WTC11 (cell line): ENCODE results near the gene CYP4A22. TPM values are rescaled to one million over a fixed set of nuclear protein-coding genes. Genes with fewer than 3 reads are reported as not detected.
"Not testable (repeated sequence)": the region's sequence is repeated elsewhere in the genome, so short reads cannot be mapped to it uniquely, and the experiment has no call there.

Experiments
- ATAC-seq: fragments of 200-7000 bp; cut with Tn5 transposase; 2 replicates; pipeline ENCODE4 v1.10.0; 2021; ENCODE audit warnings: mild to moderate bottlenecking, moderate library complexity
- CTCF ChIA-PET: fragments of 300-600 bp; sonication (Branson Sonifier 250); formaldehyde crosslinking; loops from one replicate; lab custom pipeline; 2021; ENCODE audit warnings: antibody characterized with exemption; lab: Charles Lee
- POLR2A ChIA-PET: fragments of 350-600 bp; sonication (Branson Sonifier 250); formaldehyde crosslinking; loops from one replicate; lab custom pipeline; 2021; ENCODE audit warnings: antibody characterized with exemption; lab: Charles Lee
- DNase-seq: peaks from one replicate; pipeline ENCODE4 v3.0.0; 2021; ENCODE audit warnings: low spot score
- H3K27ac Mint-ChIP-seq: 2 replicates; pipeline ENCODE4 v1.8.0; 2021; ENCODE audit warnings: mixed read lengths
- H3K27me3 Mint-ChIP-seq: 2 replicates; pipeline ENCODE4 v1.8.0; 2021; ENCODE audit warnings: low read depth, mild to moderate bottlenecking, moderate library complexity, mixed read lengths
- H3K36me3 Mint-ChIP-seq: 2 replicates; pipeline ENCODE4 v1.8.0; 2021; ENCODE audit warnings: mixed read lengths
- H3K4me1 Mint-ChIP-seq: 2 replicates; pipeline ENCODE4 v1.8.0; 2022; ENCODE audit warnings: mixed read lengths
- H3K4me3 Mint-ChIP-seq: 2 replicates; pipeline ENCODE4 v1.8.0; 2021; ENCODE audit warnings: mild to moderate bottlenecking, moderate library complexity, mixed read lengths
- H3K9me3 Mint-ChIP-seq: 2 replicates; pipeline ENCODE4 v1.8.0; 2021; ENCODE audit warnings: mixed read lengths
- CREM ChIP-seq: sonication (generic); formaldehyde crosslinking; IDR thresholded peaks from 2 replicates; pipeline ENCODE4 v1.8.1; 2022; ENCODE audit warnings: mild to moderate bottlenecking, missing genetic modification reagents, moderate library complexity
- ELF4 ChIP-seq: sonication (generic); formaldehyde crosslinking; IDR thresholded peaks from 2 replicates; pipeline ENCODE4 v1.8.1; 2022; ENCODE audit warnings: low read depth, mild to moderate bottlenecking, moderate library complexity, missing genetic modification reagents
- GTF2I ChIP-seq: fragments of 250-450 bp; sonication (Bioruptor Pico); conservative IDR thresholded peaks from 2 replicates; pipeline ENCODE4 v1.4.0; 2021; ENCODE audit warnings: mild to moderate bottlenecking
- NR1H2 ChIP-seq: sonication (generic); formaldehyde crosslinking; IDR thresholded peaks from 2 replicates; pipeline ENCODE4 v1.9.0; 2021; ENCODE audit warnings: mild to moderate bottlenecking, moderate library complexity, missing genetic modification reagents
- NR3C1 ChIP-seq: sonication (generic); formaldehyde crosslinking; conservative IDR thresholded peaks from 2 replicates; pipeline ENCODE4 v1.8.1; 2023; ENCODE audit warnings: low read depth, mild to moderate bottlenecking, missing genetic modification reagents
- ZBTB21 ChIP-seq: sonication (generic); formaldehyde crosslinking; IDR thresholded peaks from 2 replicates; pipeline ENCODE4 v1.8.1; 2023; ENCODE audit warnings: mild to moderate bottlenecking, missing genetic modification reagents, borderline replicate concordance
- ZNF138 ChIP-seq: sonication (generic); formaldehyde crosslinking; conservative IDR thresholded peaks from 2 replicates; pipeline ENCODE4 v1.8.1; 2022; ENCODE audit warnings: mild to moderate bottlenecking, moderate library complexity, missing genetic modification reagents
- ZNF317 ChIP-seq: sonication (generic); formaldehyde crosslinking; IDR thresholded peaks from 2 replicates; pipeline ENCODE4 v1.8.1; 2023; ENCODE audit warnings: low read depth, mild to moderate bottlenecking, moderate library complexity, missing genetic modification reagents, borderline replicate concordance
- total RNA-seq: library from RNA; stranded (reverse); gene quantifications from 3 replicates; pipeline ENCODE4 v1.2.3, GENCODE V29; 2021
- TF ChIP-seq, protein P1 (sequence below): sonication (generic); formaldehyde crosslinking; IDR thresholded peaks from 2 replicates; pipeline ENCODE4 v1.8.1; 2023; ENCODE audit warnings: mild to moderate bottlenecking, moderate library complexity, missing genetic modification reagents
- TF ChIP-seq, protein P2 (sequence below): sonication (generic); formaldehyde crosslinking; IDR thresholded peaks from 2 replicates; pipeline ENCODE4 v1.8.0; 2022; ENCODE audit warnings: mild to moderate bottlenecking, missing genetic modification reagents
- TF ChIP-seq, protein P3 (sequence below): fragments of 250-450 bp; sonication (Bioruptor Pico); conservative IDR thresholded peaks from 2 replicates; pipeline ENCODE4 v1.9.0; 2021; ENCODE audit warnings: mild to moderate bottlenecking
- TF ChIP-seq, protein P4 (sequence below): sonication (generic); formaldehyde crosslinking; conservative IDR thresholded peaks from 2 replicates; pipeline ENCODE4 v1.8.1; 2023; ENCODE audit warnings: mild to moderate bottlenecking, low read depth, missing genetic modification reagents, moderate library complexity
- TF ChIP-seq, protein P5 (sequence below): sonication (generic); formaldehyde crosslinking; IDR thresholded peaks from 2 replicates; pipeline ENCODE4 v1.8.1; 2022; ENCODE audit warnings: mild to moderate bottlenecking, moderate library complexity, missing genetic modification reagents

Gene CYP4A22
- total RNA-seq, 1 experiment from 2014 or later: not detected

DNA sequence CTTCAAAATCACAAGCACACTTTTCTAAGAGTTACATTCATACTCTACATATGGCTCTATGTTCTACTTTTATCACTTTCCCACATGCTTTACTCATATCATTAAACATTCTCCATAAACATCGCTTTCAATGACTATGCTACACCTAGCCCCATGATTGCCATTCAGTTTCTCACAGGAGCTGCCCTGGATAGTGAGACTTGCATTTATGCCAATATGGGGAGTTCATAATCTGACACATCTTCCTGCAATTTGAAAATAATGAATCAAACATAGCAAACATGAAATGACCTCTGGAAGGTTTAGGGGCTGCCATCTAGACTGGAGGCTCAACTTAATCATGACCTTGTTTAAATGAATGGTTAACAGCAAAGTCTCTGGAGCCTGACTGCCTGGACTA lies 9.0 kb upstream of the CYP4A22 start:
- H3K9me3 Mint-ChIP-seq: peaks cover 18% of the 10 kb centered on the region
- ChIA-PET POLR2A (no interaction called here), CTCF (no interaction called here)
- no peak overlapping the region for H3K4me3 Mint-ChIP-seq
- no peak for TF ChIP-seq ZBTB21 (CRISPR knock-in tag)
- TF ChIP-seq, protein P1, sequence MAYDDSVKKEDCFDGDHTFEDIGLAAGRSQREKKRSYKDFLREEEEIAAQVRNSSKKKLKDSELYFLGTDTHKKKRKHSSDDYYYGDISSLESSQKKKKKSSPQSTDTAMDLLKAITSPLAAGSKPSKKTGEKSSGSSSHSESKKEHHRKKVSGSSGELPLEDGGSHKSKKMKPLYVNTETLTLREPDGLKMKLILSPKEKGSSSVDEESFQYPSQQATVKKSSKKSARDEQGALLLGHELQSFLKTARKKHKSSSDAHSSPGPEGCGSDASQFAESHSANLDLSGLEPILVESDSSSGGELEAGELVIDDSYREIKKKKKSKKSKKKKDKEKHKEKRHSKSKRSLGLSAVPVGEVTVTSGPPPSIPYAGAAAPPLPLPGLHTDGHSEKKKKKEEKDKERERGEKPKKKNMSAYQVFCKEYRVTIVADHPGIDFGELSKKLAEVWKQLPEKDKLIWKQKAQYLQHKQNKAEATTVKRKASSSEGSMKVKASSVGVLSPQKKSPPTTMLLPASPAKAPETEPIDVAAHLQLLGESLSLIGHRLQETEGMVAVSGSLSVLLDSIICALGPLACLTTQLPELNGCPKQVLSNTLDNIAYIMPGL (CRISPR knock-in tag): no peak
- peaks cover 73% of the 10 kb centered on the region for H3K27me3 Mint-ChIP-seq
- no peak overlapping the region for H3K27ac Mint-ChIP-seq
- 0 out of 2 replicates have a peak, but pooled peaks cover 7% of the 10 kb centered on the region for H3K36me3 Mint-ChIP-seq
- peaks cover 31% of the 10 kb centered on the region for H3K4me1 Mint-ChIP-seq
- ATAC-seq (no peak), DNase-seq (no peak)

DNA sequence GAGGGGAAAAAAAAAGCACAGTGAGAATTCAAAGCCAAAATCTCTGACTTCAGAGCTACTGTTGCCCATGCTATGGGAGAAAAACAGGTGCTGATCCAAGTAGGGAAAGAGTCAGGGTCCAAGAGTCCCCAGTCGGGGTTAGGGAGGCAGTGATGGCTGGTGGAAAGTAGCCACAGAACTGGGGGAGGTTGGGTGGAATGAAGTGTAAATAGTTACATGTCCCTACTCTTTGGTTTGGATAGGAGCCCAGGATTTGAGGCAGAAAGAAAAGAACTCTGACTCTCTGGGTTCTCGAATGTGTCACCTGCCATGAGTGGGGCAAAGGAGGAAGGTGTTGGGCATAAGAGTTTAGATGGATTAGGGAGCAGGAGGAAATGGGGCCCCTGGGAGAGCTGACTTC lies 8.4 kb upstream of the CYP4A22 start:
- Mint-ChIP-seq H3K9me3 (peaks cover 13% of the 10 kb centered on the region), H3K4me1 (peaks cover 31% of the 10 kb centered on the region), H3K27me3 (peaks cover 75% of the 10 kb centered on the region)
- POLR2A ChIA-PET, ATAC-seq, CTCF ChIA-PET, H3K36me3 Mint-ChIP-seq, H3K27ac Mint-ChIP-seq, DNase-seq, H3K4me3 Mint-ChIP-seq: not testable (repeated sequence)

DNA sequence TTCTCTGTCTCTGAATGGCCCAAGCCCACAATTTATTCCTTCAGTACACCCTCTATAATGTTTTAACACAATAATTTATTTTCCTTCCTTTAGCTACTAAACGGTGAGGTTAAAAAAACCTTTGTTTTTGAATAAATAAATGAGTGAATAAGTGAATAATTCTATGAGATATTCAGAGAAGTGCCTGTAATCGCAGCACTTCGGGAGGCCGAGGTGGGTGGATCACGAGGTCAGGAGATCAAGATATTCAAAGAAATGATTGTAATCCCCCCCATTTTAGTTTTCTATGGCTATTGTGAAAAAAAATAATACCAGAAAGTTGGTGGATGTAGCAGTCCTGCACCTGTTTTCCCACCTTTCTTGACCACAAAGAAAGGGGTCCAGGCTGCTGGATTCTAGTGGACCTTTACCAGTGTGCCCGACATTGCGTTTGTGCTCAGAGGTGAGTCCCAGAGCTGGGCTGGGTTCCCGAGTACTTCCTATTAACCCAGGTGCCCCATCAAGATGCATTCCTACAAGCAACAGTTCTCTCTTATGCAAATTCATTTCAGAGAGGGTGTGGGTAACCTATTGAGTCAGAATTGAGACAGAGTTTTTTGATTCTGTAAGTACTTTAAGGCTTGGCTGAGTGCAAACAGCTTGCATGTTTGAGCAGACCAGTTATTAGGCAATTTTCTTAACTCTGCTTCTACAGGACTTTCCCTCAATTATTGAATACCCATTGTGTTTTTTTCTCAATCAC lies 7.6 kb upstream of the CYP4A22 start:
- POLR2A ChIA-PET, DNase-seq, H3K36me3 Mint-ChIP-seq, H3K4me3 Mint-ChIP-seq: not testable (repeated sequence)
- H3K27me3 Mint-ChIP-seq: peaks cover 78% of the 10 kb centered on the region
- ATAC-seq: peak; percentile 91
- CTCF ChIA-PET: interaction anchor here (0.5 kb wide), 1 partner anchor 210 kb away, joined by 5 read pairs; no protein-coding TSS in a partner anchor
- H3K27ac Mint-ChIP-seq: peak overlapping the region; percentile 32; the same call in 1 of the 2 replicates
- H3K9me3 Mint-ChIP-seq: peaks cover 13% of the 10 kb centered on the region
- peaks cover 31% of the 10 kb centered on the region for H3K4me1 Mint-ChIP-seq

DNA sequence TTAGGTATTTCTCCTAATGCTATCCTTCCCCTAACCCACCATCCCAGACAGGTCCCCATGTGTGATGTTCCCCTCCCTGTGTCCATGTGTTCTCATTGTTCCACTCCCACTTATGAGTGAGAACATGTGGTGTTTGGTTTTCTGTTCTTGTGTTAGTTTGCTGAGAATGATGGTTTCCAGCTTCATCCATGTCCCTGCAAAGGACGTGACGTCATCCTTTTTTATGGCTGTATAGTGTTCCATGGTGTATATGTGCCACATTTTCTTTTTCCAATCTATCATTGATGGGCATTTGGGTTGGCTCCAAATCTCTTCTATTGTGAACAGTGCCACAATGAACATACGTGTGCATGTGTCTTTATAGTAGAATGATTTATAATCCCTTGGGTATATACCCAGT lies 4.6 kb upstream of the CYP4A22 start:
- ATAC-seq, H3K36me3 Mint-ChIP-seq, DNase-seq, H3K4me3 Mint-ChIP-seq, POLR2A ChIA-PET, H3K9me3 Mint-ChIP-seq, H3K27ac Mint-ChIP-seq, CTCF ChIA-PET: not testable (repeated sequence)
- Mint-ChIP-seq H3K4me1 (peaks cover 29% of the 10 kb centered on the region), H3K27me3 (peaks cover 79% of the 10 kb centered on the region)

DNA sequence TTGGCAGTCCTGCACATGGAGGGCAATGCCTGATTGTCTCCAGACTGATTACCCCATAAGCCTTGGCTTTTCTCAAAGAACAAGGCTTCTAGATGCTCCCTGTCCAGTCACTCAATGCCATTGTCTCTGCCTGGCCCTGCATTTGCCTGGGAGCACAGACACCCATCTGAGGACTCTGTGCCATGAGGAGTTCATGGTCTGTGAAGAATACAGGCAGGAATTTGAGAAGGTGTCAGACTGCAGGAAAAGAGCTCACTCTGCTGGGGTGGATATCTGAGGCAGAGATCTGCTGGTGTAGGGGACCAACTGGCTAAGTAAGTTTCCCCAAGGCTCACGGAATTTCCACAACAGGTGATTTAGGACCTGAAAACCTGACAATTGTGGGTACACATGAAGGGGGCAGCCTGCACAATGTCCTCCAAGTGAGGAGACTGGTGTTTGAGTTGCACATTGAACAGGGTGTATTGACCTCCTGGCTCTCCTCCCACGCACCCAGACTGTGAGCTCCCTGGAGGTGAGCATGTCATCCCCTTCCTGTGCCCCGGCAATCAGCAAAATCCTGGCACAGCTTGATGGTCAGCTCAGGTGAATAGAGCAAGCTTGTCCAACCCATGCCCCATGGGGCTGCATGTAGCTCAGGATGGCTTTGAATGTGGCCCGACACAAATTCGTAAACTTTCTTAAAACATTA lies 829 bp downstream of the CYP4A22 start:
- H3K27ac Mint-ChIP-seq: no peak overlapping the region
- peaks cover 64% of the 10 kb centered on the region for H3K27me3 Mint-ChIP-seq
- TF ChIP-seq CREM (CRISPR knock-in tag) (no peak), NR3C1 (CRISPR knock-in tag) (no peak), ZNF138 (CRISPR knock-in tag) (no peak), NR1H2 (no peak), ZNF317 (CRISPR knock-in tag) (no peak), ELF4 (CRISPR knock-in tag) (no peak), GTF2I (no peak)
- TF ChIP-seq, protein P2, sequence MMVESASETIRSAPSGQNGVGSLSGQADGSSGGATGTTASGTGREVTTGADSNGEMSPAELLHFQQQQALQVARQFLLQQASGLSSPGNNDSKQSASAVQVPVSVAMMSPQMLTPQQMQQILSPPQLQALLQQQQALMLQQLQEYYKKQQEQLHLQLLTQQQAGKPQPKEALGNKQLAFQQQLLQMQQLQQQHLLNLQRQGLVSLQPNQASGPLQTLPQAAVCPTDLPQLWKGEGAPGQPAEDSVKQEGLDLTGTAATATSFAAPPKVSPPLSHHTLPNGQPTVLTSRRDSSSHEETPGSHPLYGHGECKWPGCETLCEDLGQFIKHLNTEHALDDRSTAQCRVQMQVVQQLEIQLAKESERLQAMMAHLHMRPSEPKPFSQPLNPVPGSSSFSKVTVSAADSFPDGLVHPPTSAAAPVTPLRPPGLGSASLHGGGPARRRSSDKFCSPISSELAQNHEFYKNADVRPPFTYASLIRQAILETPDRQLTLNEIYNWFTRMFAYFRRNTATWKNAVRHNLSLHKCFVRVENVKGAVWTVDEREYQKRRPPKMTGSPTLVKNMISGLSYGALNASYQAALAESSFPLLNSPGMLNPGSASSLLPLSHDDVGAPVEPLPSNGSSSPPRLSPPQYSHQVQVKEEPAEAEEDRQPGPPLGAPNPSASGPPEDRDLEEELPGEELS (CRISPR knock-in tag): no peak
- TF ChIP-seq, protein P3, sequence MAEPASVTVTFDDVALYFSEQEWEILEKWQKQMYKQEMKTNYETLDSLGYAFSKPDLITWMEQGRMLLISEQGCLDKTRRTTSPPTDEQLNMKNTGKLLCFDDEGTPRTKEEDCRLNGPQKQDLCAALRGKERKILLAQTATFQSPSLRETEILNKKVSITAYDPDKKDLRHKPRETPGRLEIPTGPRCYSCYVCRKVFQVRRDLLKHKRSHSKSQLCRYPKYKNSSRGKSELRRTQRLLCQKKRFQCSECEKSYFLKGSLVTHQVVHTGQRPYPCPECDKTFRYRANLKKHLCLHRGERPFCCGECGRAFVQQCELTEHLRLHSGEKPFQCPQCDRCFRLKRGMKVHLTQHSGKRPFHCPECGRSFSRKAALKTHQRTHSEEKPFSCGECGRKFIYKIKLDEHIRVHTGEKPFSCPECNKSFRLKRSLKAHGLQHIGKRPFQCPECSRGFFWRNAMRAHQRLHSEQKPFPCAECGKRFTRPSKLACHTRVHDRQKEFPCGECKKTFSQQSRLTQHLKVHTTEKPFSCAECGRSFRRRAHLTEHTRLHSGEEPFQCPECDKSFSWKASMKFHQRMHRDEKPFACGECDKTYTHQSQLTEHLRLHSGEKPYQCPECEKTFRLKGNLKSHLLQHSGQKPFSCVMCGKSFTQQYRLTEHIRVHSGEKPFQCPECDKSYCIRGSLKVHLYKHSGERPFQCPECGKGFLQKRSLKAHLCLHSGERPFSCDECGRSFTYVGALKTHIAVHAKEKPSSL: no peak
- TF ChIP-seq, protein P4, sequence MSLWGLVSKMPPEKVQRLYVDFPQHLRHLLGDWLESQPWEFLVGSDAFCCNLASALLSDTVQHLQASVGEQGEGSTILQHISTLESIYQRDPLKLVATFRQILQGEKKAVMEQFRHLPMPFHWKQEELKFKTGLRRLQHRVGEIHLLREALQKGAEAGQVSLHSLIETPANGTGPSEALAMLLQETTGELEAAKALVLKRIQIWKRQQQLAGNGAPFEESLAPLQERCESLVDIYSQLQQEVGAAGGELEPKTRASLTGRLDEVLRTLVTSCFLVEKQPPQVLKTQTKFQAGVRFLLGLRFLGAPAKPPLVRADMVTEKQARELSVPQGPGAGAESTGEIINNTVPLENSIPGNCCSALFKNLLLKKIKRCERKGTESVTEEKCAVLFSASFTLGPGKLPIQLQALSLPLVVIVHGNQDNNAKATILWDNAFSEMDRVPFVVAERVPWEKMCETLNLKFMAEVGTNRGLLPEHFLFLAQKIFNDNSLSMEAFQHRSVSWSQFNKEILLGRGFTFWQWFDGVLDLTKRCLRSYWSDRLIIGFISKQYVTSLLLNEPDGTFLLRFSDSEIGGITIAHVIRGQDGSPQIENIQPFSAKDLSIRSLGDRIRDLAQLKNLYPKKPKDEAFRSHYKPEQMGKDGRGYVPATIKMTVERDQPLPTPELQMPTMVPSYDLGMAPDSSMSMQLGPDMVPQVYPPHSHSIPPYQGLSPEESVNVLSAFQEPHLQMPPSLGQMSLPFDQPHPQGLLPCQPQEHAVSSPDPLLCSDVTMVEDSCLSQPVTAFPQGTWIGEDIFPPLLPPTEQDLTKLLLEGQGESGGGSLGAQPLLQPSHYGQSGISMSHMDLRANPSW: no peak
- TF ChIP-seq, protein P5, sequence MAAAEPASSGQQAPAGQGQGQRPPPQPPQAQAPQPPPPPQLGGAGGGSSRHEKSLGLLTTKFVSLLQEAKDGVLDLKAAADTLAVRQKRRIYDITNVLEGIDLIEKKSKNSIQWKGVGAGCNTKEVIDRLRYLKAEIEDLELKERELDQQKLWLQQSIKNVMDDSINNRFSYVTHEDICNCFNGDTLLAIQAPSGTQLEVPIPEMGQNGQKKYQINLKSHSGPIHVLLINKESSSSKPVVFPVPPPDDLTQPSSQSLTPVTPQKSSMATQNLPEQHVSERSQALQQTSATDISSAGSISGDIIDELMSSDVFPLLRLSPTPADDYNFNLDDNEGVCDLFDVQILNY (CRISPR knock-in tag): no peak

More for the DNA sequence above, 829 bp downstream of the CYP4A22 start:
- H3K4me3 Mint-ChIP-seq: no peak overlapping the region
- DNase-seq (no peak), ATAC-seq (no peak)
- no peaks in the 10 kb centered on the region for H3K4me1 Mint-ChIP-seq
- POLR2A ChIA-PET: no interaction called here
- H3K36me3 Mint-ChIP-seq: no peaks in the 10 kb centered on the region
- CTCF ChIA-PET: interaction anchor here (1.1 to 1.3 kb wide), 2 partner anchors 25 to 41 kb away, joined by 3 read pairs; no protein-coding TSS in a partner anchor
- peaks cover 1% of the 10 kb centered on the region for H3K9me3 Mint-ChIP-seq
